Prostate gland (tissue), 2 donors: ENCODE measurements around the gene MDFIC2.

Experiments used
- CTCF ChIP-seq, 4 experiments: fragments of 200-600 bp in 2 of 4; fragments of 450-650 bp in 2 of 4; sonication (generic) in 2 of 4; IDR thresholded peaks; 1 replicate in 3 of 4; 2 replicates in 1 of 4; pipeline ENCODE4 v1.5.1; 2016 to 2019; ENCODE audit warnings: antibody characterized with exemption in 4 of 4, mild to moderate bottlenecking in 2 of 4, moderate library complexity in 2 of 4
- POLR2A ChIP-seq: fragments of 450-650 bp; IDR thresholded peaks from one replicate; pipeline ENCODE4 v1.6.1; 2016; ENCODE audit warnings: antibody characterized with exemption, mild to moderate bottlenecking
- POLR2AphosphoS5 ChIP-seq: sonication (generic); formaldehyde crosslinking; IDR thresholded peaks from one replicate; pipeline ENCODE4 v1.6.1; 2017; ENCODE audit warnings: antibody characterized with exemption

- TF ChIP-seq CTCF (IDR thresholded peaks at IDR 0.05) (no peak), POLR2AphosphoS5 (no peak), POLR2A (no peak)
Observed at GRCh38 chr3:70277304-70277703, 35.1 kb downstream of the MDFIC2 start.
